HG03457 (cell line): ENCODE measurements around the gene ACSM3.
A peak's percentile ranks its signal among the peaks of the same experiment; 100 is the strongest.
"Not testable (repeated sequence)": the region's sequence is repeated elsewhere in the genome, so short reads cannot be mapped to it uniquely, and the experiment has no call there.

Experiments used
- ATAC-seq: cut with Tn5 transposase; IDR thresholded peaks from one replicate; pipeline ENCODE4 v1.9.1; 2021; ENCODE audit warnings: moderate number of reproducible peaks; ENCODE audit not compliant: unreplicated experiment

The ACSM3 gene

GRCh38 chr16:20803561-20804214, 39.9 kb downstream of the ACSM3 start:
- no peak for ATAC-seq

- not testable (repeated sequence) for ATAC-seq
Measured at GRCh38 chr16:20805684-20806167, 41.9 kb downstream of the ACSM3 start.

GRCh38 chr16:20806168-20807050, 42.6 kb downstream of the ACSM3 start, which contains the start of the genes ERI2 and REXO5:
Gene ERI2 (minus strand): TSS chr16:20806472. CDS start chr16:20806430, 42 bp downstream.
Gene REXO5 (plus strand): TSS chr16:20806527. CDS start chr16:20806954, 427 bp downstream.
- ATAC-seq = peak; percentile 60

- ATAC-seq = no peak
Measured at GRCh38 chr16:20807862-20808261, 44.0 kb downstream of the ACSM3 start.

DNA sequence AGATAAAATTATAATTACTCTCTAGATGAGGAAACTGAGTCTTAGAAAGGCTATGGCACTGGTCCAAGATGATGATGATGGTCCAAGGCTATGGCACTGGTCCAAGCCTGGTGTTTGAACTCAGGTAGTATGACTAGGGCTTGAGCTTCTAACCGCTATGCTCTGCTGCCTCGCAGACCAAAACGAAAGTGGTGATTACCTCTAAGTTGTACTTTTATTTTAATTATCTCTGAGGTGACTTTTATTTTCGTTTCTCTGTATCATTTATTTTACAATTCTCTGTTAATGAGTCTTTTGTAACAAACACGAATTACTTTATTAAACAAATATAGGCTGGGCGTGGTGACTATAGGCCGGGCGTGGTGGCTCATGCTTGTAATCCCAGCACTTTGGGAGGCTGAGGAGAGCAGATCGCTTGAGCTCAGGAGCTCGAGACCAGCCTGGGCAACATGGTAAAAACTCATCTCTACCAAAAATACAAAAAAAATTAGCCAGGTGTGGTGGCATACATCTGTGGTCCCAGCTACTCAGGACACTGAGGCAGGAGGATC, 48.1 kb downstream of the ACSM3 start:
- ATAC-seq = no peak

DNA sequence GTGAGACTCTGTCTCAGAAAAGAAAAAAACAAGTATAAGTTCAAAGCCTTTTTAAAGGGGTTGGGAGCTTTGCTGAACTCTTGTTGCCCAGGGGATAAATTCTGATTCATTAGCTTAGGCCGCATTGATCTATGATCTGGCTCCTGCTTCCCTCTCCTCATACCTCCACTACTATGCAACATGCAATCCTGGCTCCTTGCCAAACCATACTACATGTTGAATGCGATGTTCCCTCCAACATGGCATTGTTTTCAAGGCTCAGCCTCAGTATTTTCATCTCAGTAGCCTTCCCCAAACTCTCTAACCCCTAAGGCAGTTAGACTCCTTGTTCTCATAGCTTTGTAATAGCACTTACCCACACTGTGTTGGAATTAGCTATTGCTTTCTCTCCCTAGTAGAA, 48.7 kb downstream of the ACSM3 start:
- ATAC-seq = no peak

DNA sequence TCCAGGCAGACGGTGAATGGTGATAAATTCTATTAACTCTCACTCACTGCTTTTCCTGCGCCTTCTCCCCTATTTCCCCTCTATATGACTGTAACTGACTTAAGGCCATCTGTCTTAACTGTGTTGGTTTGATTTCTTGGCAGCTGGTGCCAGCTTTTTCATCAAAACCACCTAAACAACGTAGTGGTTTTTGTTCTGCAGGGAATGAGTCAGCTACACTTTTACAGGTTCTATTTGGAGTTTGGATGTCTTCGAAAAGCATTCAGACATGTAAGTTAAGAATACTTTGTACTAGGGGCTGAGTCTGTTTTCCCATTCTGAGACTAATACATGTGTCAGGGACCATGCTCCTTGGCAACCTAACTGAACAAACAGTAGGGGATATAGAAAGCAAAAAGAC, 51.0 kb downstream of the ACSM3 start:
- no peak for ATAC-seq

DNA sequence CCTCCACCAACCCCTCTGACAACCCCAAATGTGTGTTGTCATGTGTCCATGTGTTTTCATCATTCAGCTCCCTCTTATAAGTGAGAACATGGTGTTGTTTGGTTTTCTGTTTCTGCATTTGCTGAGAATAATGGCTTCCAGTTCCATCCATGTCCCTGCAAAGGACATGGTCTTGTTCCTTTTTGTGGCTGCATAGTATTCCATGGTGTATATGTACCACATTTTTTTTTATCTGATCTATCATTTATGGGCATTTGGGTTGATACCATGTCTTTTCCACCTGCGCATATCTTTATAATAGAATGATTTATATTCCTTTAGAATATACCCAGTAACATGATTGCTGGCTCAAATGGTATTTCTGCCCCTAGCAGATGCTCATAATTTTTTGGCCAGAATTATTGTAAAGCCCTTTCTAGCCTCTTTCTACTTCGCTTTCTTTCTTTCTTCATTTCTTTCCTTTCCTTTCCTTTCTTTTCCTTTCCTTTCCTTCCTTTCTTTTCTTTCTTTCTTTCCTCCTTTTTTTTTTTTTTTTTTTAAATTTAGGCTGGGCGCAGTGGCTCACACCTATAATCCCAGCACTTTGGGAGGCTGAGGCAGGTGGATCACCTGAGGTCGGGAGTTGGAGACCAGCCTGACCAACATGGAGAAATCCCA, 55.2 kb downstream of the ACSM3 start:
- no peak for ATAC-seq

DNA sequence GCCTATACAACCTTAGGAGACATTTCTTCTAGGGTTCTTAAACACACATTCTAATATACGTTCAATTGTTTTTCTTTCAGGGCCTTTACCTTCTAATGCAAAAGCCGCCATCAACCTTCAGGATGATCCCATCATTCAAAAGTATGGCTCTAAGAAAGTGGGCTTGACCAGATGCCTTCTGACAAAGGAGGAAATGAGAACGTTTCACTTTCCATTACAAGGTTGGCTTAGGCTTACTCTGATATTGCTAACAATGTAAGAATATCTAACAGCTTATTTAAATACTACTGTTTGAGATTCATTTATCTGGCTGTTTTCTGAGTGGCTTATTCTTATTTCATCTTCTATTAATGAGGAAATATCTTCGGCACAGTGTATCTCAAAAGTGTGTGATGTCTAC, 57.9 kb downstream of the ACSM3 start:
- ATAC-seq = no peak

- ATAC-seq = no peak
Measured at GRCh38 chr16:20822521-20823325, 58.9 kb downstream of the ACSM3 start.

GRCh38 chr16:20826039-20826566, 62.3 kb downstream of the ACSM3 start:
- no peak for ATAC-seq

GRCh38 chr16:20829536-20829935, 65.7 kb downstream of the ACSM3 start:
- ATAC-seq = no peak

- ATAC-seq = no peak
Measured at GRCh38 chr16:20830372-20830771, 66.6 kb downstream of the ACSM3 start.

DNA sequence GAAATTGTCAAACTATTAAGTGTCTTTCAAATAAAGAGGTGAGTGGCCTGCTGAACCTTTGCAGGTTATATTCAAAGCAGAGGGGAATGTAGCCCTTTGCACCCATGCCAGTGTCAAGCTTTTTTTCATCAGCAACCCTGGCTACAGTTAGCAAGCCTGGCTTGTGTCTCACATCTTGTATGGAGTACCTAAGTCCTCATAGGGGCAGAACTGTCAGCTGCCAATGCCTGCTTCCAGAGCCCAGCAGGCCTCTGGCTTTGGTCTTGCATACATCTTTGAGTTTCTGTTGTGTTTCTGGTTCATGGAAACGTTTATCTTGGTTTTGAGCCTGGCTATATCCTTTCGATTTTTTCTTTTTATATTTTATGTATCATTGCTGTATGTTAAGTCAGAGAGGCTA, 69.3 kb downstream of the ACSM3 start:
- no peak for ATAC-seq

DNA sequence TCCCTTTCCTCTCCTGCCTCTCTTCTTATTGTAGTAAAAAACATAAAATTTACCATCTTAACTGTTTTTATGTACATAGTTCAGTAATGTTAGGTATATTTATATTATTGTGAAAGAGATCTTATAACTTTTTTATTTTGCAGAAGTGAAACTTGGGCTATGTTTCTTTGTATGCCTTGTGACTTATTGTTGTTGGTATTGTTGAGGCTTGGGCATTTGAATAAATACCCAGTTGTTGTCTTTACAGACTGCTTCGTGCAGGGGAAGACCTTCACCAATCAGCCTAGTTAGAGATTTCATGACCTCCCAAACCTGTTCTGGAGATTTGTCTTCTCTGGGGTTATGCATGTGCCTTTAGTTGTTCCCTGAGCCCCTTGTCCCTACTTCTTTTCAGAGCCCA, 74.4 kb downstream of the ACSM3 start:
- no peak for ATAC-seq

- ATAC-seq = no peak
Measured at GRCh38 chr16:20839504-20839903, 75.7 kb downstream of the ACSM3 start.

DNA sequence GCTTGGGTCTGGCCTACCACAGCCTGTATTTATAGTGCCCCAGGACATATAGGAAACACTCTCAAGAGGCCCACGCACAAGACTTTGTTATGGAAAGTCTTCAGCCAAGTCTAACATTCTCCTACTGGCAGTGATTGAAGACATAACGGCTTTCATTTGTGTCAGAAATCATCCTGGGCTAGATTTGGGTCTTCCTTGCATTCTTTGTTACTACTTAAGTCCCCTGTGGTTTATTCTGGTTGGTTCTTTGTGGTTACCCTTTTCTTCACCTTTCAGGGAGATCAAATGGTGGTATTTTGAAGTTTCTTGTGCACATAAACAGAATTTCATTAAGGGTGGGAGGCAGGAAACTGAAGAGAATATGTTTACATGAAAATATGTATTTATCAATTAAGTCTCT, 80.2 kb downstream of the ACSM3 start:
- no peak for ATAC-seq

- ATAC-seq = no peak
Measured at GRCh38 chr16:20844588-20844987, 80.8 kb downstream of the ACSM3 start.

- no peak for ATAC-seq
Measured at GRCh38 chr16:20846030-20846429, 82.2 kb downstream of the ACSM3 start.

DNA sequence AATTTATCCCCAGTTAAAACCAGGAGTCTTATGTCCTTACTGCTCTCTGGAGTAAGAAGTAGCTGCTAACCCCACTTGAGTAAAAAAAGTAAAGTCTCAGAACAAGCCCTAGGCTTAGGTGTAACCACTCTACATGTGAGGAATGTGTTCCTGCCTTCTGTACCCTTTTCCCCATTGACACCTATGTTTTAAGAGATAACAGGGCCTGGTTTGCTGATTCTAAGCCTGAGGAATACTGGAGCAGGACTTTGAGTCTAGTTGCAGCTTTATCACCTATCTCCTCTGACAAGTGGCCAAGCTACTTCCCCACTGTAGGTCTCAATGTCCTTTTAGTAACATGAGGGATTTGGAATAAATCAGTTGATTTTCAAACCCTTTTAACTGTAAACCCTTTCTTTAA, 82.7 kb downstream of the ACSM3 start:
- no peak for ATAC-seq
